Fibroblast of skin of left biceps (primary cell): ENCODE measurements around the gene AP3M1.
"Not testable (repeated sequence)": the region's sequence is repeated elsewhere in the genome, so short reads cannot be mapped to it uniquely, and the experiment has no call there.

Experiments used
- DNase-seq, 2 experiments: peaks; one replicate each; pipeline ENCODE4 v3.0.0-alpha.2; 2013; ENCODE audit warnings: low read depth in 2 of 2

Gene AP3M1

GRCh38 chr10:74163319-74164068 is 12.9 kb upstream of the AP3M1 start:
- no peak for DNase-seq

GRCh38 chr10:74160013-74160412 is 9.4 kb upstream of the AP3M1 start:
- DNase-seq: no peak

GRCh38 chr10:74156919-74157289 is 6.3 kb upstream of the AP3M1 start:
- no peak for DNase-seq

GRCh38 chr10:74153676-74154075 is 3.0 kb upstream of the AP3M1 start:
- DNase-seq: no peak

- peak in 1 of 2 experiments; percentile 31 for DNase-seq
These were observed 2.5 kb upstream of the AP3M1 start for GRCh38 chr10:74153123-74153522.

GRCh38 chr10:74151879-74152722 is 1.5 kb upstream of the AP3M1 start:
- DNase-seq: no peak

GRCh38 chr10:74150990-74151878 is 606 bp upstream of the AP3M1 start, which contains the start of gene ADK:
TSS of gene ADK (plus strand) at chr10:74151221. CDS start at chr10:74151279, 58 bp downstream.
- DNase-seq: peak; percentile 94

GRCh38 chr10:74146980-74147379 is 3.6 kb downstream of the AP3M1 start:
- DNase-seq: not testable (repeated sequence)

GRCh38 chr10:74145133-74145532 is 5.5 kb downstream of the AP3M1 start:
- peak; percentile 58 to 64 for DNase-seq

GRCh38 chr10:74140553-74140952 is 10.1 kb downstream of the AP3M1 start:
- no peak for DNase-seq

- no peak for DNase-seq
These were observed 10.6 kb downstream of the AP3M1 start for GRCh38 chr10:74139981-74140380.

- not testable (repeated sequence) for DNase-seq
These were observed 12.0 kb downstream of the AP3M1 start for GRCh38 chr10:74138596-74138995.

- DNase-seq: no peak
These were observed 12.6 kb downstream of the AP3M1 start for GRCh38 chr10:74137992-74138391.

GRCh38 chr10:74135452-74135851 is 15.2 kb downstream of the AP3M1 start:
- DNase-seq: no peak

GRCh38 chr10:74133923-74134820 is 16.5 kb downstream of the AP3M1 start:
- DNase-seq: no peak

GRCh38 chr10:74123081-74123480 is 27.5 kb downstream of the AP3M1 start:
- DNase-seq: no peak

- DNase-seq: no peak
These were observed 28.6 kb downstream of the AP3M1 start for GRCh38 chr10:74122060-74122459.

GRCh38 chr10:74121368-74121767 is 29.3 kb downstream of the AP3M1 start:
- DNase-seq: no peak

- DNase-seq: no peak
These were observed 29.7 kb downstream of the AP3M1 start for GRCh38 chr10:74120911-74121310.

- DNase-seq: no peak
These were observed 31.8 kb downstream of the AP3M1 start for GRCh38 chr10:74118804-74119203.

GRCh38 chr10:74117738-74118137 is 32.9 kb downstream of the AP3M1 start:
- no peak for DNase-seq
